Astrocyte of the hippocampus (primary cell): ENCODE measurements around the gene FES.

Source experiments
- DNase-seq: peaks from one replicate; pipeline ENCODE4 v3.0.0; 2011; ENCODE audit warnings: low read depth, low spot score

FES gene

DNA sequence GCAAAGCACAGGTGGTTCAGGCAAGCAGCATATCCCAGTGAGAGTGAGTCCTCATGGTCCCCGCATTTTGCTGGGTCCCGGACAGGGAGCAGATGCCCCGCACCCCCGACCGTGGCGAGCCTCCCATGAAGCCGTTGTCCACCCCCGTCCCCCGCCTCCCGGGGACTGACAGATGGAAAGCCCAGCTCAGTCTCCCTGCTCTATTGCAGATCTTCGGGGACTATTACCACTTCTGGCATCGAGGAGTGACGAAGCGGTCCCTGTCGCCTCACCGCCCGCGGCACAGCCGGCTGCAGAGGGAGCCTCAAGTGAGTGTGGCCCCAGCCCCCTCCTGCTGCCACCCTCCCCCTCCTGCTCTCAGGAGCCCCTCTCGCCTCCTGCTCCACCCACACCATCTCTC, 8.3 kb upstream of the FES start:
- no peak for DNase-seq

DNA sequence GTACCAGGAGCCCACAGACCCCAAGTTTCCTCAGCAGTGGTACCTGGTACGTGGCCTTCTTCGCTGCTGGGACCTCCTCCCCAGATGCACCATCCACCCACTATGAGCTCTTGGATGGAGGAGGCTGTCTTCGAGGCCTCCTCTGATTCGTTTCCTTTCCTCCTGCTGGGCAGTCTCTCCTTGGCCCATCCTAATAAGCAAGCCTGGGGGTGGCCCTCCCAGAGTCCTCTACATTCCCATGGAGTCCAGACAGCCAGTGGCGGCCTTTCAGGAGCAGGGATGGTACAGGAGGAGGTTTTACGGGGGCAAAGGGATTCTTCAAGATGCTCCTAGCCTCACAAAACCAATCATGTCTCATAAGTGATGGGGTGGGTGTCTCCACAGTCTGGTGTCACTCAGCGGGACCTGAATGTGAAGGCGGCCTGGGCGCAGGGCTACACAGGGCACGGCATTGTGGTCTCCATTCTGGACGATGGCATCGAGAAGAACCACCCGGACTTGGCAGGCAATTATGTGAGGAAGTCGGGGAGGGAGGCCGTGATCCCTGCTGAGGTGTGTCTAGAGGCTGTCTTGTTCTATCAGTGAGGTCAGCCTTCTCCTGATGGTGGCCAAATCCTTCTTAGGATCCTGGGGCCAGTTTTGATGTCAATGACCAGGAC, 7.7 kb upstream of the FES start:
- DNase-seq = no peak

DNA sequence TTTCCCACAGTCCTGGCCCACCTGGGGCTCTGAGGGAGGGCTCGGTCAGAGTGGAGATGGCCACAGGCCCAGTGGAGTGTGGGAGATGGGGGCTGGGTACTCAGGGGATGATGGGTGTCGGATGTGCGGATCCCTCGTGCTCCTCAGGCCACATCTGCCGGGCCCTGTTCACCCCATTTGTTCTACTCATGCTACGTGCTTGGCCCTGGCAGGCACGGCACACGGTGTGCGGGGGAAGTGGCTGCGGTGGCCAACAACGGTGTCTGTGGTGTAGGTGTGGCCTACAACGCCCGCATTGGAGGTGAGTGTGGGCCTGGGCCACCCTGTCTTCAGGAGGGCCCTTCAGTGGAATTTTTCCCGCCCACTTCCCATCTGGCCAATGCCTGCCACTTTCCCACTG, 7.0 kb upstream of the FES start:
- DNase-seq = no peak

DNA sequence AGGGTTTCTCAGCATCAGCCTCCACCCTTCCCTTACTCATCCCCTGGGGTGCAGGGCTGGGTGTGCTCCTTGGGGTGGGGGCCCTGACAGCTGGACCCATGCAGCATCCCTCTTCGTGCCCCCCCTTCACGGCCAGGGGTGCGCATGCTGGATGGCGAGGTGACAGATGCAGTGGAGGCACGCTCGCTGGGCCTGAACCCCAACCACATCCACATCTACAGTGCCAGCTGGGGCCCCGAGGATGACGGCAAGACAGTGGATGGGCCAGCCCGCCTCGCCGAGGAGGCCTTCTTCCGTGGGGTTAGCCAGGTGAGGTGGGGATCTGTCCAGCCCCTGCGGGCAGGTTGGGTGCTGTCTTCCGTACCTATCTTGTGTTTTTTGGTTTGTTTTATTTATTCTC, 6.3 kb upstream of the FES start:
- DNase-seq = no peak

DNA sequence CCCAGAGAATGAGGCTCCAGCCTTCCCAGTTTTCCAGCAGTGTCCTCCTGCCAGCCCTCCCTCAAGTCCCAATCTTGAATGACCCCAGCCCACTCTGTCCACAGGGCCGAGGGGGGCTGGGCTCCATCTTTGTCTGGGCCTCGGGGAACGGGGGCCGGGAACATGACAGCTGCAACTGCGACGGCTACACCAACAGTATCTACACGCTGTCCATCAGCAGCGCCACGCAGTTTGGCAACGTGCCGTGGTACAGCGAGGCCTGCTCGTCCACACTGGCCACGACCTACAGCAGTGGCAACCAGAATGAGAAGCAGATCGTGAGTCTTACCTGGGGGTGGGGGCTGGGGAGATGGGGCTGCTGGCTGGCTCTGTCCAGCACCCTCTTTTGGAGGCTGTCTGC, 5.6 kb upstream of the FES start:
- no peak for DNase-seq

DNA sequence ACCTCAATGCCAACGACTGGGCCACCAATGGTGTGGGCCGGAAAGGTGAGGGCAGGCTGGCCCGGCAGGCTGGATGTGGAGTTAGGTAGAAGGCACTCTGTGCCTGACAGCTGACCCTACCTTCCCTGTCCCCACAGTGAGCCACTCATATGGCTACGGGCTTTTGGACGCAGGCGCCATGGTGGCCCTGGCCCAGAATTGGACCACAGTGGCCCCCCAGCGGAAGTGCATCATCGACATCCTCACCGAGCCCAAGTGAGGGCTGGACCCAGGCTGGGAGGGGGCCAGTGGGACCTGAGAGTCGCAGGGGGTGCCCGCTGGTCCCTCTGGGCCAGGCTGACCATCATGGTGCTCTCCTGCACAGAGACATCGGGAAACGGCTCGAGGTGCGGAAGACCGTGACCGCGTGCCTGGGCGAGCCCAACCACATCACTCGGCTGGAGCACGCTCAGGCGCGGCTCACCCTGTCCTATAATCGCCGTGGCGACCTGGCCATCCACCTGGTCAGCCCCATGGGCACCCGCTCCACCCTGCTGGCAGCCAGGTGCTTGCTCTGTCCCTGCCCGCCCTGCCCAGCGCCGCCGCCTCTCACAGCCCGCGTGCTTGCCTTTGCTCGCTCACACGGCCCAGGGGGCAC, 4.5 kb upstream of the FES start:
- DNase-seq = no peak

DNA sequence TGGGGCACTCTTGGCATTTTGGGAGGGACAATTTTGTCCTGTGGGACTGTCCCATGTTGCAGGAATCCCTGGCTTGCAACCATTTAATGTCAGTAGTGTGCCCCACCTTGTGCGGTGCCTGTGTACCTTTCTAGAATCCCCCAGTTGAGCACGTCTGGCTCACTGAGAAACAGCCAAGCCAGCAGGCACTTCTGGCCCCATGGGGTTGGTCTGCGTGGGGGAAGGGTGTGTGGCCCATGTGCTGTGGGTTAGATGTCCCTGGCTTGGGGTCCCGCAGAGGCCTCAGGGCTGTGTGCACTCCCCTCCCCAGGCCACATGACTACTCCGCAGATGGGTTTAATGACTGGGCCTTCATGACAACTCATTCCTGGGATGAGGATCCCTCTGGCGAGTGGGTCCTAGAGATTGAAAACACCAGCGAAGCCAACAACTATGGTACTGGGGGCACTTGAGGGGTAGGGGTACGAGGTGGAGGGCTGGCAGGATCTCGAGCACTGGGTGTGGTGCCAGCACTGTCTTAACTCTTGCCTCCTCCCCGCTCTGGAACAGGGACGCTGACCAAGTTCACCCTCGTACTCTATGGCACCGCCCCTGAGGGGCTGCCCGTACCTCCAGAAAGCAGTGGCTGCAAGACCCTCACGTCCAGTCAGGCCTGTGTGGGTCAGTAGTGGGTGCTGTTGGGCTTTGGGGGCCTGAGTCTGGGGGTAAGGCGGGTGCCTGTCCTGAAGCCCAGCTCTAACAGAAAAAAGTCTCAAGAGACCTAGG, 3.7 kb upstream of the FES start:
- DNase-seq = no peak

DNA sequence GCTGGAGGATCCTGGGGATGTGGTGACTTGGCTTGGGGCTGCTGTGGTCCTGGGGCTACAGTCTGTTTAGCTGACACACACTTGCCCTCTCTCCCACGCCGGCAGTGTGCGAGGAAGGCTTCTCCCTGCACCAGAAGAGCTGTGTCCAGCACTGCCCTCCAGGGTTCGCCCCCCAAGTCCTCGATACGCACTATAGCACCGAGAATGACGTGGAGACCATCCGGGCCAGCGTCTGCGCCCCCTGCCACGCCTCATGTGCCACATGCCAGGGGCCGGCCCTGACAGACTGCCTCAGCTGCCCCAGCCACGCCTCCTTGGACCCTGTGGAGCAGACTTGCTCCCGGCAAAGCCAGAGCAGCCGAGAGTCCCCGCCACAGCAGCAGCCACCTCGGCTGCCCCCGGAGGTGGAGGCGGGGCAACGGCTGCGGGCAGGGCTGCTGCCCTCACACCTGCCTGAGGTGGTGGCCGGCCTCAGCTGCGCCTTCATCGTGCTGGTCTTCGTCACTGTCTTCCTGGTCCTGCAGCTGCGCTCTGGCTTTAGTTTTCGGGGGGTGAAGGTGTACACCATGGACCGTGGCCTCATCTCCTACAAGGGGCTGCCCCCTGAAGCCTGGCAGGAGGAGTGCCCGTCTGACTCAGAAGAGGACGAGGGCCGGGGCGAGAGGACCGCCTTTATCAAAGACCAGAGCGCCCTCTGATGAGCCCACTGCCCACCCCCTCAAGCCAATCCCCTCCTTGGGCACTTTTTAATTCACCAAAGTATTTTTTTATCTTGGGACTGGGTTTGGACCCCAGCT, 2.9 kb upstream of the FES start:
- no peak for DNase-seq

DNA sequence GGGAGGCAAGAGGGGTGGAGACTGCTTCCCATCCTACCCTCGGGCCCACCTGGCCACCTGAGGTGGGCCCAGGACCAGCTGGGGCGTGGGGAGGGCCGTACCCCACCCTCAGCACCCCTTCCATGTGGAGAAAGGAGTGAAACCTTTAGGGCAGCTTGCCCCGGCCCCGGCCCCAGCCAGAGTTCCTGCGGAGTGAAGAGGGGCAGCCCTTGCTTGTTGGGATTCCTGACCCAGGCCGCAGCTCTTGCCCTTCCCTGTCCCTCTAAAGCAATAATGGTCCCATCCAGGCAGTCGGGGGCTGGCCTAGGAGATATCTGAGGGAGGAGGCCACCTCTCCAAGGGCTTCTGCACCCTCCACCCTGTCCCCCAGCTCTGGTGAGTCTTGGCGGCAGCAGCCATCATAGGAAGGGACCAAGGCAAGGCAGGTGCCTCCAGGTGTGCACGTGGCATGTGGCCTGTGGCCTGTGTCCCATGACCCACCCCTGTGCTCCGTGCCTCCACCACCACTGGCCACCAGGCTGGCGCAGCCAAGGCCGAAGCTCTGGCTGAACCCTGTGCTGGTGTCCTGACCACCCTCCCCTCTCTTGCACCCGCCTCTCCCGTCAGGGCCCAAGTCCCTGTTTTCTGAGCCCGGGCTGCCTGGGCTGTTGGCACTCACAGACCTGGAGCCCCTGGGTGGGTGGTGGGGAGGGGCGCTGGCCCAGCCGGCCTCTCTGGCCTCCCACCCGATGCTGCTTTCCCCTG, 2.2 kb upstream of the FES start:
- no peak for DNase-seq

DNA sequence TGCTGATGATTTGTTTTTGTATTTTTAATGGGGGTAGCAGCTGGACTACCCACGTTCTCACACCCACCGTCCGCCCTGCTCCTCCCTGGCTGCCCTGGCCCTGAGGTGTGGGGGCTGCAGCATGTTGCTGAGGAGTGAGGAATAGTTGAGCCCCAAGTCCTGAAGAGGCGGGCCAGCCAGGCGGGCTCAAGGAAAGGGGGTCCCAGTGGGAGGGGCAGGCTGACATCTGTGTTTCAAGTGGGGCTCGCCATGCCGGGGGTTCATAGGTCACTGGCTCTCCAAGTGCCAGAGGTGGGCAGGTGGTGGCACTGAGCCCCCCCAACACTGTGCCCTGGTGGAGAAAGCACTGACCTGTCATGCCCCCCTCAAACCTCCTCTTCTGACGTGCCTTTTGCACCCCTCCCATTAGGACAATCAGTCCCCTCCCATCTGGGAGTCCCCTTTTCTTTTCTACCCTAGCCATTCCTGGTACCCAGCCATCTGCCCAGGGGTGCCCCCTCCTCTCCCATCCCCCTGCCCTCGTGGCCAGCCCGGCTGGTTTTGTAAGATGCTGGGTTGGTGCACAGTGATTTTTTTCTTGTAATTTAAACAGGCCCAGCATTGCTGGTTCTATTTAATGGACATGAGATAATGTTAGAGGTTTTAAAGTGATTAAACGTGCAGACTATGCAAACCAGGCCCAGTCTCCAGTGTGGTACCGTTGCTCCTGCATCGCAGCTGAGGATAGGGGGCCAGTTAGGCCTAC, 1.4 kb upstream of the FES start:
- DNase-seq = no peak

DNA sequence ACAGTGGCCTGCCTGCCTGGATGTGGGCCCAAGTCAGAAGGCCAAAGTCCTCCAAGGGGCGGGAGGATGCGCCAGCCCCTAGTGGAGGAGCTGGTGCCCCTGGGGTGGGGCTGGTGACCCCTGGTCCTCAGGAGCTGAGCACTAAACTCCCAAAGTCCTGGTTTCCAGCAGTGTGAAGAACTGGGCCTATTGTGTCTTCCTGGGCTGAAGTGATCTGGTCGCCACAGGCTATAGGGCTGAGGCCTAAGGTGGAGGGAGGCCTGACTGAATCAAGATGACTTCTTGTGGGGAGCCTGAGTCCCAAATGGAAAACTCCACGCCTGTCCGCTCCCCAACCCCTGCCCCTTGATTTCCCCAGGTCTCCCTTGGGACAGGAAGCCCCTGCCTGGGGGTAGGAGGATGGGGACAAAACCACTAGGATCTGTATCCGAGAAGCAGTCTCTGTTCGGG, 753 bp upstream of the FES start:
- DNase-seq = no peak

DNA sequence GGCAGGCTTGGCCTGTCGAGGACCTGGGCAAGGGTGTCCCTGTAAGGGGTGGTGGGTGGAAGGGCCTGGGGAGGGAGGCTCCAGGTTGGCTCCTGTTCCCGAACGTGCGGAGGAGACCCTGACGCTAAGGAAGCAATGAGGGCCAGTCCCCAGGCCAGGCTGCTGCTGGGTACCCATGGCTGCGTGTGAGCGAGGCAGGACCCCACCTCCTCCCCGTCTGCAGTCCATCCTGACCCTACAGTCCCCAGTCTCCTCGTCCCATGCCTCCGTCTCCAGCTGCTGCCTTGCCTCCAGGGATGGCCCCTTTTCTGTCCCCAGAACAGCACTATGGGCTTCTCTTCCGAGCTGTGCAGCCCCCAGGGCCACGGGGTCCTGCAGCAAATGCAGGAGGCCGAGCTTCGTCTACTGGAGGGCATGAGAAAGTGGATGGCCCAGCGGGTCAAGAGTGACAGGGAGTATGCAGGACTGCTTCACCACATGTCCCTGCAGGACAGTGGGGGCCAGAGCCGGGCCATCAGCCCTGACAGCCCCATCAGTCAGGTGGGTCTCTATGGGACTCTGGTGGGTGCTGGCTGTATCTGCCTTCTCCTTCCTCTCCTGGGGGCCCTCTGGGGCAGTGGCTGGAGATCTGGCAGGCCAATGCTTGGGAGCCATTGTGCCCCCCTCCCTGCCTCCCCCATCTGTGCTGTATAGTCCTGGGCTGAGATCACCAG, 571 bp downstream of the FES start:
- no peak for DNase-seq

DNA sequence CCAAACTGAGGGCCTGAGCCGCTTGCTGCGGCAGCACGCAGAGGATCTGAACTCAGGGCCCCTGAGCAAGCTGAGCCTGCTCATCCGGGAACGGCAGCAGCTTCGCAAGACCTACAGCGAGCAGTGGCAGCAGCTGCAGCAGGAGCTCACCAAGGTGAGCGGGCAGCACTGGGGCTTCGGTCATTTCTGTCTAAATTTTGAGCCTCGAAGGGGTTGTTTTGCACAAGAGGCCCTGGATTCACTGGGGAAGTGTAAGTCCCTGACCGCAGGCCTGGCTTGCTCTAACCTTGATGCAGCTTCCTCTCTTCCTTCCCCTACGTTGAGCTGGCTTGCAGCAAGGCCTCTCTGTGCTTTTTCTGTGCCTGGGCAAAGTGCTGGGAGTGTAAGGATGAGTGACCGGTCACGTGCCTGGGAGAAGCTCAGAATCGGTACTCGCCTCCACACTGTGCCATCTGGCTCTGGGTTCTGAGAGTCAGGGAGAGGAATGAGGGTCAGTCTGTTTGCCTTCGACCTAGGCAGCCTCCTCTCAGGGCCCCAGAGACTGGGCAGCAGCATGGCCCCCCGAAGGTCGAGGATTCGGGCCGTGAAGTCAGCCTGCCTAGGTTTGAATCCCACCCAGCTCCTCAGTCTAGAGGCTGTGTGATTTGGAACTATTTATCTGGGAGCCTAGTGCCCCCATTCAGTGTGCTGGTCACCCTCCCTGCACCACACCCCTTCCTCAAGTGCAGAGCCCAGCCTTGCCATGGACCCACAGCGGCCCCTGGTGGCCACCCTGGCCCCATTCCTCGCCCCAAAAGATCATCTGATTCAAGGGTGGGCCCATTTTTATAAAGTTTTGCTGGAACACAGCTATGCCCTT, 1.4 kb downstream of the FES start:
- peak; percentile 82 for DNase-seq

DNA sequence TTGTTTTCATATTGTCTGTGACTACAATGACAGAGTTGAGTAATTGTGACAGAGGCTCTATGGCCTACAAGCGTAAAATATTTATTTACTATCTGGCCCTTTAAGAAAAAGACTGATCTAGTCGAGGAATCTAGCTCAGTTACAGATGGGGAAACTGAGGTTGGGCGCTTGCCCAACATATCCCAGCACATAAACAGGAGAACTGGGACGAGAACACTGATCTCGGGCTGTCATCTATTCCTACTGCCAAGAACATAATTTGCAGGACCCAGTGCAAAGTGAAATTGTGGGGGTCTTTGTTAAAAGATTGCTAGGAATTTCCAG, 1.9 kb downstream of the FES start:
- DNase-seq = no peak

DNA sequence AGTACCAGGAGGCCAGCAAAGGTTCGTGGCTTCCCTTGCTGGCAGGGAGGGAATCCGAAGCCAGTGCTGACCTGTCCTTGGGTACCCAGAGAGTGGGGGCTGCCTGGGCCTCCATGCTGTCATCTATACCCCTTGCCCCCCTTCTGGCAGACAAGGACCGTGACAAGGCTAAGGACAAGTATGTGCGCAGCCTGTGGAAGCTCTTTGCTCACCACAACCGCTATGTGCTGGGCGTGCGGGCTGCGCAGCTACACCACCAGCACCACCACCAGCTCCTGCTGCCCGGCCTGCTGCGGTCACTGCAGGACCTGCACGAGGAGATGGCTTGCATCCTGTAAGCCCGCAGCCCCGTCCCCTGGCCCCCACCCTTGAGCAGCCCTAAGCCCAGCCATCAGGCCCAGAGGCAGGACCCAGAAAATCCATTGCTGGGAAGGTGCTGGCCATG, 2.8 kb downstream of the FES start:
- no peak for DNase-seq

DNA sequence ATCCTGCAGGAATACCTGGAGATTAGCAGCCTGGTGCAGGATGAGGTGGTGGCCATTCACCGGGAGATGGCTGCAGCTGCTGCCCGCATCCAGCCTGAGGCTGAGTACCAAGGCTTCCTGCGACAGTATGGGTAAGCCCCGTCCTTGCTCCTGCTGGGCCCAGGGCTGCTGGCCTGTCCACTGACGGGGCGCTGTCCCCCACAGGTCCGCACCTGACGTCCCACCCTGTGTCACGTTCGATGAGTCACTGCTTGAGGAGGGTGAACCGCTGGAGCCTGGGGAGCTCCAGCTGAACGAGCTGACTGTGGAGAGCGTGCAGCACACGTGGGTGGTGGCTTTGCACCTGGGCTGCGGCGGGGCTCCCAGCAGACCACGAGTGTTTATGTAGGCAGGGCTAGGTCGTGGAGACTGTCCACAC, 5.0 kb downstream of the FES start:
- no peak for DNase-seq

DNA sequence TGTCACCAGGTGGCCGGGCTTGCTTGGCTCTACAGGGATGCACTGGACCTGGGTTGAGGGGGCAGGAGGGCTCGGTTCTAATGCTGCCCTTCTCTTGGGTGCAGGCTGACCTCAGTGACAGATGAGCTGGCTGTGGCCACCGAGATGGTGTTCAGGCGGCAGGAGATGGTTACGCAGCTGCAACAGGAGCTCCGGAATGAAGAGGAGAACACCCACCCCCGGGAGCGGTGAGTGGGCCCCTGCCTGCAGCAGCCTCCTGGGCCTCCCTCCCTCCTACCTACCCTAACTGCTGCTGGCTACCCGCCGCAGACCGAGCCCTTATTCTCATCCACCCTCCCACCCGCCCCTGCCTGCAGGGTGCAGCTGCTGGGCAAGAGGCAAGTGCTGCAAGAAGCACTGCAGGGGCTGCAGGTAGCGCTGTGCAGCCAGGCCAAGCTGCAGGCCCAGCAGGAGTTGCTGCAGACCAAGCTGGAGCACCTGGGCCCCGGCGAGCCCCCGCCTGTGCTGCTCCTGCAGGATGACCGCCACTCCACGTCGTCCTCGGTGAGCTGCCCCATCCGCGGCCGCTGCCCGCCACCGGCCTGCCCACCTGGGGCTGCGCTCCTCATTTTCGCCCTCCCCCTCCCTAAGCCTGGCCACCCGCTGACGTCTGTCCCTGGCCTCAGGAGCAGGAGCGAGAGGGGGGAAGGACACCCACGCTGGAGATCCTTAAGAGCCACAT, 5.6 kb downstream of the FES start:
- DNase-seq = no peak

DNA sequence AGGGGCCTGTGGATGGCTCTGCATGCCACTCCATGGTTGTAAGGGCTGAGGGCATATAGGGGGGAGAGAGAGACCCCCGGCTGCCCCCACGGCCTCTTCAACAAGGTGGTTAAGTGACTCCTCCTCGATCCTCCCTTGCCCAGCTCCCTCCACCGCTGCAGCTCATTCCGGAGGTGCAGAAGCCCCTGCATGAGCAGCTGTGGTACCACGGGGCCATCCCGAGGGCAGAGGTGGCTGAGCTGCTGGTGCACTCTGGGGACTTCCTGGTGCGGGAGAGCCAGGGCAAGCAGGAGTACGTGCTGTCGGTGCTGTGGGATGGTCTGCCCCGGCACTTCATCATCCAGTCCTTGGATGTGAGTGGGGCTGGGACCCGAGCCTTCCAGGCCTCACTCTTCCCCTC, 6.5 kb downstream of the FES start:
- DNase-seq = no peak
